ENCODE data around the gene PLEKHA6.

The PLEKHA6 gene

DNA sequence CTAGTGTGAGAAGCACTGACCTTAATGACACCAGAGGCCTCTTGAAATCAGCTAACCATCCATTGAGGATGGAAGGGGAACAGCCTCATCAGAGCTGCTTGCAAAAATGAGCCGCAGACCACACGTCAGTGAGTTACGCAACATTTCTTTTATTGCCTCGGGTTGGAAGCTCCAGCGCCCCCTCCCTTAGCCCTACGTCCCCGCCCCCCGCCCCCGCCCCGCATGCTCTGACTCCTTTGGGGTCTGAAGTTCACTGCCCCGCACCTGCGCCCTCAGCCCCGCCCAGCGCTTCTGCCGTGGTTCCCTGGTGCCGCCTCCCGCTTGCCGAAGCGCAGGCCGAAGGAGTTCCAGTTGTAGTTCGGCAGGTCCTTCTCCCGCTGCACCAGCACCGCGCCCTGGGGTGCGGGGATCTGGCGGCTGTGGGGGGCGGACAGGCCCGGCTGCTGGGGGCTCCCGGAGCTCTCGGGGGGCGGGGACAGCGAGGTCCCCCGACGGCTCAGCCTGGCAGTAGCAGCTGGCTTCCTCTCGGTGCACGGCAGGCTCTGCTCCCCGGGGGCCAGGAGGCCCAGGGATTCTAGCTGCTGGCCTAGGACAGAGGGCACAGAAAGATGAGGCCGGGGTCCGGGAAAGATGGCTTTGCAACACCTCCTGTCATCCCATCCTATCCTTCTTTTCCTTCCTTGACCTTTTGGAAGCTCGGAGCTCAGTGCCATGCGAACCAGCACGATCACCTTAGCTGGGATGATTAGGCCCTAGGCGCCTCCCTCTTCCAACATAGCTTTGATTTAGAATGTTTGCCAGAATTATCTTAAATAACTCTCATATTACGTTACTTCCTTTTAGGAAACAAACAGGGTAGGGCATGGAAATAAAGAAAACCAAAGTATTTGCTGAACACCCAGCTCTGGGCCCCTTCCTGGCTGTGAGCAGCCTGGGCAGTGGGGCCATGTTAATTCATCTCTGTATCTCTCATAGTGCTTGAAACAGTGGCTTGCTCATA is 169.2 kb downstream of the PLEKHA6 start:
- peaks cover 8% of the 10 kb centered on the region for H3K4me1 ChIP-seq (ENCODE audit: insufficient read depth, poor library complexity, severe bottlenecking)
- DNase-seq (ENCODE audit: low spot score) = no peak
- no peak for TF ChIP-seq CTCF (IDR thresholded peaks at IDR 0.05; ENCODE audit: poor library complexity, severe bottlenecking)
- H3K4me3 ChIP-seq (ENCODE audit: severe bottlenecking) = no peak overlapping the region
- H3K9me3 ChIP-seq (ENCODE audit: severe bottlenecking) = no peaks in the 10 kb centered on the region
- H3K27ac ChIP-seq (ENCODE audit: poor library complexity, severe bottlenecking) = no peak overlapping the region
- no peaks in the 10 kb centered on the region for H3K36me3 ChIP-seq (ENCODE audit: low read depth)
- ATAC-seq (ENCODE audit: low read depth) = peak; percentile 44; the same call in 2 of the 3 replicates
- H3K27me3 ChIP-seq (ENCODE audit: insufficient read depth, poor library complexity, severe bottlenecking) = no peaks in the 10 kb centered on the region

DNA sequence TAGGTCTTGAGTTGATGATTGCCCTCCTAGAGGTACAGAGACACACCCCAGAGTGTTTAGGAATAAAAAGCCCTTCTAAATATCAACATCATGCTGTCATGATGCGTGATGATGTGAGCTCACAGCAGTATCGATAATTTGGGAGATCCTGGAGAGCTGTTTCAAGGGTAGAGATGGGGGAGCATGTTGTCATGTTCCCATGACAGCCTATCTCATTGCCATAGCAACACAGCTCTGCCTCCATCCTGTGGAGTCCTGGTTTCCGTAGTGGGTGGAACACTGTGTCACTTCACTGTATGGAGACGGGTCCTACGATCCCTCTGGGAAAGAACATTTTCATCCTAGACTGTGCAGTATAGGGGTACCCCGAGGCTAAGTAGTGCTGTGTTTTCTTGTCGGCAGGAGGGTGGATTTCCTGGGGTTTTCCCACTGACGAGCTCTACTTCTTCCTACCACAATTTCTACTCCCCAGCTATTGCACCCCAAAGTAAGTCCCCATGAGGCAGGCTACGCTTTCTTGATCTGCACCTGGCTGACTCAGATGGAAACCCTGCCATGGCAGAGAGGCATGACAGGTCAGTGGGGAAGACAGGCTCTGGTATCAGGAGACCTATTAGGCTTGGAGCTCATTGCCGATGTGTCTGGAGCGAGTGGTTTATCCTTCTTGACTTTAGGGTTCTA is 170.6 kb downstream of the PLEKHA6 start:
- TF ChIP-seq CTCF (IDR thresholded peaks at IDR 0.05; ENCODE audit: poor library complexity, severe bottlenecking) = no peak
- Histone ChIP-seq H3K27ac (ENCODE audit: poor library complexity, severe bottlenecking) (no peak overlapping the region), H3K36me3 (ENCODE audit: low read depth) (no peaks in the 10 kb centered on the region), H3K9me3 (ENCODE audit: severe bottlenecking) (no peaks in the 10 kb centered on the region), H3K4me3 (ENCODE audit: severe bottlenecking) (no peak overlapping the region), H3K27me3 (ENCODE audit: insufficient read depth, poor library complexity, severe bottlenecking) (no peaks in the 10 kb centered on the region), H3K4me1 (ENCODE audit: insufficient read depth, poor library complexity, severe bottlenecking) (peaks cover 8% of the 10 kb centered on the region)
- ATAC-seq (ENCODE audit: low read depth) = no peak
- DNase-seq (ENCODE audit: low spot score) = no peak

GRCh38 chr1:204186597-204186996 is 173.1 kb downstream of the PLEKHA6 start:
- ATAC-seq (ENCODE audit: low read depth) = no peak
- Histone ChIP-seq H3K9me3 (ENCODE audit: severe bottlenecking) (no peaks in the 10 kb centered on the region), H3K27ac (ENCODE audit: poor library complexity, severe bottlenecking) (no peak overlapping the region), H3K27me3 (ENCODE audit: insufficient read depth, poor library complexity, severe bottlenecking) (no peaks in the 10 kb centered on the region), H3K4me1 (ENCODE audit: insufficient read depth, poor library complexity, severe bottlenecking) (peaks cover 8% of the 10 kb centered on the region), H3K4me3 (ENCODE audit: severe bottlenecking) (no peak overlapping the region), H3K36me3 (ENCODE audit: low read depth) (no peaks in the 10 kb centered on the region)
- no peak for TF ChIP-seq CTCF (IDR thresholded peaks at IDR 0.05; ENCODE audit: poor library complexity, severe bottlenecking)
- DNase-seq (ENCODE audit: low spot score) = no peak

- DNase-seq (ENCODE audit: low spot score) (no peak), ATAC-seq (ENCODE audit: low read depth) (no peak)
- Histone ChIP-seq H3K4me3 (ENCODE audit: severe bottlenecking) (no peak overlapping the region), H3K27ac (ENCODE audit: poor library complexity, severe bottlenecking) (no peak overlapping the region), H3K9me3 (ENCODE audit: severe bottlenecking) (no peaks in the 10 kb centered on the region), H3K27me3 (ENCODE audit: insufficient read depth, poor library complexity, severe bottlenecking) (no peaks in the 10 kb centered on the region), H3K4me1 (ENCODE audit: insufficient read depth, poor library complexity, severe bottlenecking) (no peaks in the 10 kb centered on the region), H3K36me3 (ENCODE audit: low read depth) (no peaks in the 10 kb centered on the region)
- TF ChIP-seq CTCF (IDR thresholded peaks at IDR 0.05; ENCODE audit: poor library complexity, severe bottlenecking) = no peak
Measured at GRCh38 chr1:204181116-204181515, 178.6 kb downstream of the PLEKHA6 start.
